ENCODE data around the gene CISH. TPM values are rescaled to one million over a fixed set of nuclear protein-coding genes. Genes with fewer than 3 reads are reported as not detected.

Gene CISH
- 0.46 TPM for total RNA-seq

GRCh38 chr3:50611464-50612233, at the start of gene CISH:
TSS of gene CISH (minus strand) at chr3:50611774. CDS start at chr3:50611650, 124 bp downstream.

GRCh38 chr3:50617096-50617791, 5.7 kb upstream of the CISH start, which contains the start of gene MAPKAPK3:
TSS of gene MAPKAPK3 (plus strand) at chr3:50617151. CDS start at chr3:50617566, 415 bp downstream.

GRCh38 chr3:50568947-50569749, 42.4 kb downstream of the CISH start, which contains the start of gene HEMK1:
TSS of gene HEMK1 (plus strand) at chr3:50569522. CDS start at chr3:50571105, 1,583 bp downstream.

GRCh38 chr3:50567386-50568167, 44.0 kb downstream of the CISH start, which contains the start of gene C3orf18:
TSS of gene C3orf18 (minus strand) at chr3:50567747. CDS start at chr3:50565699, 2,048 bp downstream.

Other genes starting within 250 kb of the CISH start
- gene CACNA2D2, start 108.1 kb downstream of the CISH start, total RNA-seq = 25.4 TPM
- 28.1 TPM for gene C3orf18, start 44.0 kb downstream of the CISH start, total RNA-seq
- 5.5 TPM for gene HEMK1, start 42.3 kb downstream of the CISH start, total RNA-seq
- gene MAPKAPK3, start 5.4 kb upstream of the CISH start, total RNA-seq = 8.3 TPM
- 45.0 TPM for gene DOCK3, start 63.2 kb upstream of the CISH start, total RNA-seq

Data from diencephalon (tissue), 1 donor.